Activated T-cell treated with anti-CD3 and anti-CD28 coated beads, Interleukin-2, amount 50 U/mL, for 72 hours (primary cell): ENCODE measurements around the gene MYADM. TPM values are rescaled to one million over a fixed set of nuclear protein-coding genes. Genes with fewer than 3 reads are reported as not detected.

Source experiments
- total RNA-seq, 2 donors: library from RNA; stranded (reverse); gene quantifications; one replicate each; pipeline ENCODE4 v1.2.3, GENCODE V29; 2022

The MYADM gene
- total RNA-seq, 2 donors from 2014 or later: 32.7 to 43.5 TPM

Other genes with a start within 250 kb of the MYADM start
- gene DPRX, start 235.9 kb upstream of the MYADM start, total RNA-seq: not detected
- not detected for gene NLRP12, start 43.6 kb upstream of the MYADM start, total RNA-seq
- not detected for gene PRKCG, start 14.3 kb downstream of the MYADM start, total RNA-seq
- gene CACNG7, start 41.4 kb downstream of the MYADM start, total RNA-seq: not detected
- under 1 TPM in 1 of 2 donors, not detected in 1; 0.02 TPM for gene CACNG8, start 95.1 kb downstream of the MYADM start, total RNA-seq
- gene CACNG6, start 123.8 kb downstream of the MYADM start, total RNA-seq: not detected
- not detected for gene VSTM1, start 196.0 kb downstream of the MYADM start, total RNA-seq
- gene TARM1, start 213.5 kb downstream of the MYADM start, total RNA-seq: not detected
- gene OSCAR, start 232.9 kb downstream of the MYADM start, total RNA-seq: 1 to 10 TPM; 1.1 to 2.3 TPM
- gene NDUFA3, start 235.0 kb downstream of the MYADM start, total RNA-seq: 10 to 100 TPM; 40.6 to 52.6 TPM
- gene TFPT, start 247.8 kb downstream of the MYADM start, total RNA-seq: 10 to 100 TPM; 36.0 to 38.8 TPM
- gene PRPF31, start 247.9 kb downstream of the MYADM start, total RNA-seq: 10 to 100 TPM; 55.0 to 55.6 TPM